Neural cell (in vitro differentiated cells): ENCODE data around the gene TLN1. TPM values are rescaled to one million over a fixed set of nuclear protein-coding genes. Genes with fewer than 3 reads are reported as not detected.

Experiments used
- H2AFZ ChIP-seq: fragments of 200-600, 300-800 bp; sonication (generic), shearing (Covaris generic); 2 replicates; pipeline ENCODE4 v1.6.0; 2014; ENCODE audit warnings: low read depth, mild to moderate bottlenecking, antibody characterized with exemption, low read length, moderate library complexity
- H3F3A ChIP-seq: fragments of 200-600 bp; shearing (Covaris generic); 2 replicates; pipeline ENCODE4 v1.6.1; 2016; ENCODE audit warnings: mild to moderate bottlenecking, moderate library complexity, mixed read lengths, antibody characterized with exemption, low read length; ENCODE audit not compliant: insufficient read depth, poor library complexity, severe bottlenecking
- H3K27ac ChIP-seq: fragments of 200-600, 300-800 bp; sonication (generic), shearing (Covaris generic); 2 replicates; pipeline ENCODE4 v1.5.1; 2014; ENCODE audit warnings: mild to moderate bottlenecking, low read length, moderate library complexity
- H3K27me3 ChIP-seq: fragments of 300-800, 200-600 bp; sonication (generic), shearing (Covaris generic); 2 replicates; pipeline ENCODE4 v1.6.0; 2014; ENCODE audit warnings: mild to moderate bottlenecking, low read depth, low read length, moderate library complexity; ENCODE audit not compliant: insufficient read depth
- H3K36me3 ChIP-seq: fragments of 300-800, 200-600 bp; sonication (generic), shearing (Covaris generic); 2 replicates; pipeline ENCODE4 v1.5.1; 2014; ENCODE audit warnings: mild to moderate bottlenecking, antibody characterized with exemption, low read length, moderate library complexity; ENCODE audit not compliant: insufficient read depth
- H3K4me2 ChIP-seq: fragments of 300-800, 200-600 bp; sonication (generic), shearing (Covaris generic); 2 replicates; pipeline ENCODE4 v1.6.0; 2014; ENCODE audit warnings: mild to moderate bottlenecking, low read length
- H3K4me3 ChIP-seq: fragments of 300-800, 200-600 bp; sonication (generic), shearing (Covaris generic); 2 replicates; pipeline ENCODE4 v1.5.1; 2014; ENCODE audit warnings: mild to moderate bottlenecking, low read length, moderate library complexity
- H3K79me2 ChIP-seq: fragments of 200-600 bp; shearing (Covaris generic); replicated peaks from 2 replicates; pipeline ENCODE4 v1.6.0; 2014; ENCODE audit warnings: mild to moderate bottlenecking, low read length, moderate library complexity; ENCODE audit not compliant: insufficient read depth
- H3K9ac ChIP-seq: fragments of 300-800, 200-600 bp; sonication (generic), shearing (Covaris generic); 2 replicates; pipeline ENCODE4 v1.6.1; 2016; ENCODE audit warnings: mild to moderate bottlenecking, low read length, mixed read lengths
- H3K9me2 ChIP-seq: fragments of 200-600 bp; shearing (Covaris generic); 2 replicates; pipeline ENCODE4 v1.6.1; 2016; ENCODE audit warnings: mild to moderate bottlenecking, low read length, mixed read lengths; ENCODE audit not compliant: insufficient read depth
- H3K9me3 ChIP-seq: fragments of 200-600, 300-800 bp; sonication (generic), shearing (Covaris generic); 2 replicates; pipeline ENCODE4 v1.6.1; 2016; ENCODE audit warnings: mild to moderate bottlenecking, mixed run types, low read length, moderate library complexity, mixed read lengths
- H4K20me1 ChIP-seq: fragments of 200-600 bp; shearing (Covaris generic); 2 replicates; pipeline ENCODE4 v1.6.1; 2016; ENCODE audit warnings: mild to moderate bottlenecking, mixed run types; ENCODE audit not compliant: insufficient read depth
- CTCF ChIP-seq: fragments of 450-650 bp; IDR thresholded peaks from 2 replicates; pipeline ENCODE4 v1.5.1; 2014; ENCODE audit warnings: antibody characterized with exemption, mild to moderate bottlenecking, moderate library complexity; ENCODE audit not compliant: poor library complexity, severe bottlenecking
- EP300 ChIP-seq: fragments of 450-650 bp; conservative IDR thresholded peaks from 2 replicates; pipeline ENCODE4 v1.6.1; 2014; ENCODE audit warnings: antibody characterized with exemption, mild to moderate bottlenecking, moderate library complexity; ENCODE audit not compliant: poor library complexity, severe bottlenecking
- EZH2 ChIP-seq: fragments of 200-600, 300-800 bp; shearing (Covaris generic), sonication (generic); IDR thresholded peaks from 2 replicates; pipeline ENCODE4 v1.6.1; 2014; ENCODE audit warnings: antibody characterized with exemption, low read length, borderline replicate concordance, mild to moderate bottlenecking; ENCODE audit not compliant: insufficient read depth, poor library complexity, severe bottlenecking
- MXI1 ChIP-seq: fragments of 450-650 bp; conservative IDR thresholded peaks from 2 replicates; pipeline ENCODE4 v1.6.1; 2014; ENCODE audit warnings: antibody characterized with exemption, mild to moderate bottlenecking; ENCODE audit not compliant: poor library complexity, severe bottlenecking
- POLR2AphosphoS5 ChIP-seq: IDR thresholded peaks from 2 replicates; pipeline ENCODE4 v1.6.1; 2012
- RAD21 ChIP-seq: fragments of 450-650 bp; conservative IDR thresholded peaks from 2 replicates; pipeline ENCODE4 v1.6.1; 2014; ENCODE audit warnings: antibody characterized with exemption, mild to moderate bottlenecking, moderate library complexity
- REST ChIP-seq: IDR thresholded peaks from 2 replicates; pipeline ENCODE4 v1.6.1; 2012; ENCODE audit warnings: borderline replicate concordance
- SMC3 ChIP-seq: fragments of 450-650 bp; conservative IDR thresholded peaks from 2 replicates; pipeline ENCODE4 v1.6.1; 2014; ENCODE audit warnings: antibody characterized with exemption, mild to moderate bottlenecking, moderate library complexity; ENCODE audit not compliant: poor library complexity
- TAF1 ChIP-seq: IDR thresholded peaks from 2 replicates; pipeline ENCODE4 v1.6.1; 2012; ENCODE audit warnings: low read depth
- polyA plus RNA-seq: library from polyadenylated mRNA; depleted of rRNA; stranded (reverse); fragments of >200 nt; gene quantifications from 2 replicates; pipeline ENCODE4 v1.2.3, GENCODE V29; 2014

Gene TLN1
- polyA plus RNA-seq, 1 donor from 2014 or later: 7.1 TPM

- no peak overlapping the region for H3K9ac ChIP-seq
These were observed 37.8 kb upstream of the TLN1 start for GRCh38 chr9:35769763-35770162.

GRCh38 chr9:35767458-35767857 is 35.5 kb upstream of the TLN1 start:
- Histone ChIP-seq H3F3A (no peaks in the 10 kb centered on the region), H3K9me3 (no peaks in the 10 kb centered on the region), H3K27ac (no peak overlapping the region), H3K4me2 (no peak overlapping the region), H3K79me2 (peaks cover 3% of the 10 kb centered on the region), H3K4me3 (no peak overlapping the region), H2AFZ (no peak overlapping the region), H3K9me2 (no peaks in the 10 kb centered on the region), H4K20me1 (no peaks in the 10 kb centered on the region), H3K27me3 (no peaks in the 10 kb centered on the region), H3K9ac (no peak overlapping the region), H3K36me3 (no peaks in the 10 kb centered on the region)
- TF ChIP-seq RAD21 (no peak), CTCF (no peak), REST (no peak), EZH2 (no peak), SMC3 (no peak)

More at GRCh38 chr9:35769763-35770162, 37.8 kb upstream of the TLN1 start:
- H3K27me3 ChIP-seq: no peaks in the 10 kb centered on the region
- H2AFZ ChIP-seq: no peak overlapping the region
- TF ChIP-seq EP300 (no peak), CTCF (no peak), TAF1 (no peak), EZH2 (no peak), POLR2AphosphoS5 (no peak), MXI1 (no peak), RAD21 (no peak), REST (no peak), SMC3 (no peak)
- no peaks in the 10 kb centered on the region for H3F3A ChIP-seq
- no peak overlapping the region for H3K4me3 ChIP-seq
- no peaks in the 10 kb centered on the region for H3K36me3 ChIP-seq
- no peak overlapping the region for H3K27ac ChIP-seq
- no peaks in the 10 kb centered on the region for H4K20me1 ChIP-seq
- no peaks in the 10 kb centered on the region for H3K9me2 ChIP-seq
- H3K9me3 ChIP-seq: no peaks in the 10 kb centered on the region
- H3K4me2 ChIP-seq: no peak overlapping the region
- H3K79me2 ChIP-seq: peaks cover 3% of the 10 kb centered on the region
